ENCODE results near the gene OR5C1. TPM values are rescaled to one million over a fixed set of nuclear protein-coding genes. Genes with fewer than 3 reads are reported as not detected.

Gene OR5C1
- total and polyA plus RNA-seq, 4 donors, result not detected

DNA sequence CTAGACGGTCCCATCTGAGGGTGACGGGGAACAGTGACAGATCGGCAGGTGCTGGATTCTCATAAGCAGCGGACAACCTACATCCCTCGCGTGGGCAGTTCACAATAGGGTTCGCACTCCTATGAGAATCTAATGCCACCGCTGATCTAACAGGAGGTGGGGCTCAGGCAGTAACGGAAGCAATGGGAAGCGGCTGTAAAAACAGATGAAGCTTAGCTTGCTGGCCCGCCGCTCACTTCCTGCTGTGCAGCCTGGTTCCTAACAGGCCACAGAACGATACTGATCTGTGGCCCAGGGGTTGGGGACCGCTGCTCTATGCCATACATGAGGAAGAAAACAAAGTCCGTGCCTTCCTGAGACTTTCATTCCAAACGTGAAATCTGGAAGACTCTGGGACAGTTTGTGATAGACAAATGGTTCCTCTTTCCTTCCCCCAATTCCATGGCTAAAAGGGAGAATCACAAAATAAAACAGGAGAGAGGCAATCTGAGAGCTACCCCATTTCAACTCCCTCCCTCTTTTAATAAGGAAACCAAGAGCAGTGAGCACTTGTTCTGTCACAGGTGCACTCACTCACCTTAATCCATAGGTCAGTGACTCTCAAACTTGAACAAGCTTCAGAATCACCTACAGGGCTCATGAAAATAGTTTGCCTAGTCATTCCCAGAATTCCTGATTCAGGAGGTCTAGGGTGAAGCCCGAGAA is 27.6 kb downstream of the OR5C1 start:
- H3K27ac ChIP-seq (ENCODE audit: low read depth in 1 of 2, low read length in 2 of 2), result peak overlapping the region in 1 of 2 donors; percentile 31
- H3K4me3 ChIP-seq (ENCODE audit: low read depth in 1 of 3, low read length in 3 of 3), result no peak overlapping the region
- 73% methylated on average over 17 of the region's 17 CpGs for WGBS
- H3K4me1 ChIP-seq (ENCODE audit: control insufficient read depth in 4 of 4, insufficient read depth in 4 of 4, low read length in 3 of 4), result no peaks in the 10 kb centered on the region
- no peak overlapping the region for H3K9ac ChIP-seq (ENCODE audit: low read depth in 1 of 2, low read length in 2 of 2)
- H3K27me3 ChIP-seq (ENCODE audit: control insufficient read depth in 4 of 4, insufficient read depth in 4 of 4, low read length in 3 of 4), result no peaks in the 10 kb centered on the region
- no peaks in the 10 kb centered on the region for H3K9me3 ChIP-seq (ENCODE audit: control insufficient read depth in 4 of 4, low read length in 3 of 4)
- H3K36me3 ChIP-seq (ENCODE audit: control insufficient read depth in 4 of 4, insufficient read depth in 3 of 4, low read depth in 1 of 4, low read length in 3 of 4), result peaks cover 0 to 8% (median 7%) of the 10 kb centered on the region in 4 donors
- DNase-seq (ENCODE audit: low spot score), result no peak
- TF ChIP-seq EGR1 (IDR thresholded peaks at IDR 0.05; ENCODE audit: low read depth in 2 of 2), result no peak
- TF ChIP-seq, protein P1, sequence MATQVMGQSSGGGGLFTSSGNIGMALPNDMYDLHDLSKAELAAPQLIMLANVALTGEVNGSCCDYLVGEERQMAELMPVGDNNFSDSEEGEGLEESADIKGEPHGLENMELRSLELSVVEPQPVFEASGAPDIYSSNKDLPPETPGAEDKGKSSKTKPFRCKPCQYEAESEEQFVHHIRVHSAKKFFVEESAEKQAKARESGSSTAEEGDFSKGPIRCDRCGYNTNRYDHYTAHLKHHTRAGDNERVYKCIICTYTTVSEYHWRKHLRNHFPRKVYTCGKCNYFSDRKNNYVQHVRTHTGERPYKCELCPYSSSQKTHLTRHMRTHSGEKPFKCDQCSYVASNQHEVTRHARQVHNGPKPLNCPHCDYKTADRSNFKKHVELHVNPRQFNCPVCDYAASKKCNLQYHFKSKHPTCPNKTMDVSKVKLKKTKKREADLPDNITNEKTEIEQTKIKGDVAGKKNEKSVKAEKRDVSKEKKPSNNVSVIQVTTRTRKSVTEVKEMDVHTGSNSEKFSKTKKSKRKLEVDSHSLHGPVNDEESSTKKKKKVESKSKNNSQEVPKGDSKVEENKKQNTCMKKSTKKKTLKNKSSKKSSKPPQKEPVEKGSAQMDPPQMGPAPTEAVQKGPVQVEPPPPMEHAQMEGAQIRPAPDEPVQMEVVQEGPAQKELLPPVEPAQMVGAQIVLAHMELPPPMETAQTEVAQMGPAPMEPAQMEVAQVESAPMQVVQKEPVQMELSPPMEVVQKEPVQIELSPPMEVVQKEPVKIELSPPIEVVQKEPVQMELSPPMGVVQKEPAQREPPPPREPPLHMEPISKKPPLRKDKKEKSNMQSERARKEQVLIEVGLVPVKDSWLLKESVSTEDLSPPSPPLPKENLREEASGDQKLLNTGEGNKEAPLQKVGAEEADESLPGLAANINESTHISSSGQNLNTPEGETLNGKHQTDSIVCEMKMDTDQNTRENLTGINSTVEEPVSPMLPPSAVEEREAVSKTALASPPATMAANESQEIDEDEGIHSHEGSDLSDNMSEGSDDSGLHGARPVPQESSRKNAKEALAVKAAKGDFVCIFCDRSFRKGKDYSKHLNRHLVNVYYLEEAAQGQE (IDR thresholded peaks at IDR 0.05), result no peak
- TF ChIP-seq, protein P2, sequence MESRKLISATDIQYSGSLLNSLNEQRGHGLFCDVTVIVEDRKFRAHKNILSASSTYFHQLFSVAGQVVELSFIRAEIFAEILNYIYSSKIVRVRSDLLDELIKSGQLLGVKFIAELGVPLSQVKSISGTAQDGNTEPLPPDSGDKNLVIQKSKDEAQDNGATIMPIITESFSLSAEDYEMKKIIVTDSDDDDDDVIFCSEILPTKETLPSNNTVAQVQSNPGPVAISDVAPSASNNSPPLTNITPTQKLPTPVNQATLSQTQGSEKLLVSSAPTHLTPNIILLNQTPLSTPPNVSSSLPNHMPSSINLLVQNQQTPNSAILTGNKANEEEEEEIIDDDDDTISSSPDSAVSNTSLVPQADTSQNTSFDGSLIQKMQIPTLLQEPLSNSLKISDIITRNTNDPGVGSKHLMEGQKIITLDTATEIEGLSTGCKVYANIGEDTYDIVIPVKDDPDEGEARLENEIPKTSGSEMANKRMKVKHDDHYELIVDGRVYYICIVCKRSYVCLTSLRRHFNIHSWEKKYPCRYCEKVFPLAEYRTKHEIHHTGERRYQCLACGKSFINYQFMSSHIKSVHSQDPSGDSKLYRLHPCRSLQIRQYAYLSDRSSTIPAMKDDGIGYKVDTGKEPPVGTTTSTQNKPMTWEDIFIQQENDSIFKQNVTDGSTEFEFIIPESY (IDR thresholded peaks at IDR 0.05), result no peak
- TF ChIP-seq NR2F2 (IDR thresholded peaks at IDR 0.05), result no peak
- no peak for TF ChIP-seq HNF4A (conservative IDR thresholded peaks at IDR 0.05)
- no peak for TF ChIP-seq RAD21 (IDR thresholded peaks at IDR 0.05)
- no peak for TF ChIP-seq TAF1 (conservative IDR thresholded peaks at IDR 0.05)
- no peak for TF ChIP-seq FOXA1 (IDR thresholded peaks at IDR 0.05)
- TF ChIP-seq, protein P3, sequence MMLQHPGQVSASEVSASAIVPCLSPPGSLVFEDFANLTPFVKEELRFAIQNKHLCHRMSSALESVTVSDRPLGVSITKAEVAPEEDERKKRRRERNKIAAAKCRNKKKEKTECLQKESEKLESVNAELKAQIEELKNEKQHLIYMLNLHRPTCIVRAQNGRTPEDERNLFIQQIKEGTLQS (IDR thresholded peaks at IDR 0.05), result no peak
- TF ChIP-seq GABPA (IDR thresholded peaks at IDR 0.05 in 1 of 2, conservative IDR thresholded peaks at IDR 0.05 in 1 of 2), result no peak

DNA sequence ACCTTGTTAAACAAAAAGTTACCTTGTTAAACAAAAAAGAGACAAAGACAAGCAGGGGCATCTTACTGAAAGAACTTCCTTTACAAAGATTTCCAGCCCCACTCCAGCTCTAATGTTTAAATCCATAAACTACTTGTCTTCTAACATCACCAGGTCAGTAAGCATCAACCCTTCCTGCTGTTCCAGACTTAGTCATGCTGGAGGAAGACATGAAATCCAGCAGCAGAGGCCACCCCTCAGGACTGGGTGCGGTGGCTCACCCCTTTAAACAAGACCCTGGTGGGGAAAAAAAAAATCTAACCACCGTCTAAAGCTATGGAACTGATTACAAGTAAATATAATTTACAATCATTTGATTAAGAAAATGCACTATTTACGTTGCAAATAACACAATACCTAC is 30.6 kb downstream of the OR5C1 start:
- Histone ChIP-seq H3K4me3 (ENCODE audit: low read depth in 1 of 3, low read length in 3 of 3) (no peak overlapping the region), H3K36me3 (ENCODE audit: control insufficient read depth in 4 of 4, insufficient read depth in 3 of 4, low read depth in 1 of 4, low read length in 3 of 4) (peaks cover 2 to 20% (median 12%) of the 10 kb centered on the region in 4 donors), H3K4me1 (ENCODE audit: control insufficient read depth in 4 of 4, insufficient read depth in 4 of 4, low read length in 3 of 4) (no peaks in the 10 kb centered on the region), H3K9me3 (ENCODE audit: control insufficient read depth in 4 of 4, low read length in 3 of 4) (no peaks in the 10 kb centered on the region), H3K27ac (ENCODE audit: low read depth in 1 of 2, low read length in 2 of 2) (no peak overlapping the region), H3K9ac (ENCODE audit: low read depth in 1 of 2, low read length in 2 of 2) (no peak overlapping the region), H3K27me3 (ENCODE audit: control insufficient read depth in 4 of 4, insufficient read depth in 4 of 4, low read length in 3 of 4) (no peaks in the 10 kb centered on the region)
- TF ChIP-seq GABPA (IDR thresholded peaks at IDR 0.05 in 1 of 2, conservative IDR thresholded peaks at IDR 0.05 in 1 of 2), result no peak
- no peak for TF ChIP-seq FOXA1 (IDR thresholded peaks at IDR 0.05)
- no peak for TF ChIP-seq JUND (IDR thresholded peaks at IDR 0.05)
- no peak for TF ChIP-seq YY1 (IDR thresholded peaks at IDR 0.05)
- TF ChIP-seq NR2F2 (IDR thresholded peaks at IDR 0.05), result no peak
- TF ChIP-seq EGR1 (IDR thresholded peaks at IDR 0.05; ENCODE audit: low read depth in 2 of 2), result no peak
- TF ChIP-seq TAF1 (conservative IDR thresholded peaks at IDR 0.05), result no peak
- TF ChIP-seq FOXA2 (IDR thresholded peaks at IDR 0.05), result no peak
- no peak for TF ChIP-seq RAD21 (IDR thresholded peaks at IDR 0.05)
- TF ChIP-seq HNF4G (IDR thresholded peaks at IDR 0.05), result no peak
- TF ChIP-seq HNF4A (conservative IDR thresholded peaks at IDR 0.05), result no peak
- TF ChIP-seq, protein P2 (IDR thresholded peaks at IDR 0.05), result no peak
- TF ChIP-seq, protein P1 (IDR thresholded peaks at IDR 0.05), result no peak
- TF ChIP-seq RXRA (IDR thresholded peaks at IDR 0.05), result no peak
- TF ChIP-seq, protein P3 (IDR thresholded peaks at IDR 0.05), result no peak
- no peak for DNase-seq (ENCODE audit: low spot score)
- WGBS, result 84% methylated on average over 3 of the region's 3 CpGs

All from liver (tissue), 9 donors.